Fibroblast of gingiva (primary cell): ENCODE data around the gene PKIB.

Experiments used
- DNase-seq: peaks from one replicate; pipeline ENCODE4 v3.0.0-alpha.2; 2011; ENCODE audit warnings: low read depth

PKIB gene

GRCh38 chr6:122669418-122669817 lies 59.2 kb downstream of the PKIB start:
- DNase-seq: no peak

- DNase-seq: no peak
Observed at GRCh38 chr6:122669868-122670267, 59.7 kb downstream of the PKIB start.

GRCh38 chr6:122671251-122671650 lies 61.0 kb downstream of the PKIB start:
- DNase-seq: no peak

GRCh38 chr6:122673343-122673961 lies 63.2 kb downstream of the PKIB start:
- DNase-seq: no peak

GRCh38 chr6:122676146-122676545 lies 65.9 kb downstream of the PKIB start:
- DNase-seq: no peak

GRCh38 chr6:122676688-122677087 lies 66.5 kb downstream of the PKIB start:
- no peak for DNase-seq

- no peak for DNase-seq
Observed at GRCh38 chr6:122677406-122677805, 67.2 kb downstream of the PKIB start.

- DNase-seq: no peak
Observed at GRCh38 chr6:122678841-122679240, 68.6 kb downstream of the PKIB start.

- DNase-seq: no peak
Observed at GRCh38 chr6:122681705-122682104, 71.5 kb downstream of the PKIB start.

- DNase-seq: no peak
Observed at GRCh38 chr6:122683989-122684651, 73.9 kb downstream of the PKIB start.

- DNase-seq: peak; percentile 64
Observed at GRCh38 chr6:122692175-122692598, 82.0 kb downstream of the PKIB start.

GRCh38 chr6:122692807-122693580 lies 82.8 kb downstream of the PKIB start:
- no peak for DNase-seq

- no peak for DNase-seq
Observed at GRCh38 chr6:122694075-122694474, 83.9 kb downstream of the PKIB start.

- DNase-seq: no peak
Observed at GRCh38 chr6:122694602-122695001, 84.4 kb downstream of the PKIB start.

- DNase-seq: no peak
Observed at GRCh38 chr6:122695188-122695587, 85.0 kb downstream of the PKIB start.

GRCh38 chr6:122696079-122696478 lies 85.9 kb downstream of the PKIB start:
- peak; percentile 28 for DNase-seq

GRCh38 chr6:122696853-122697252 lies 86.6 kb downstream of the PKIB start:
- DNase-seq: no peak

GRCh38 chr6:122697458-122697857 lies 87.3 kb downstream of the PKIB start:
- DNase-seq: no peak

- no peak for DNase-seq
Observed at GRCh38 chr6:122701666-122702065, 91.5 kb downstream of the PKIB start.

- DNase-seq: peak; percentile 20
Observed at GRCh38 chr6:122702841-122703240, 92.6 kb downstream of the PKIB start.

- DNase-seq: no peak
Observed at GRCh38 chr6:122704066-122704465, 93.9 kb downstream of the PKIB start.

- DNase-seq: no peak
Observed at GRCh38 chr6:122709922-122710512, 99.8 kb downstream of the PKIB start.
